ENCODE data around the gene STX5.
"Not testable (repeated sequence)": the region's sequence is repeated elsewhere in the genome, so short reads cannot be mapped to it uniquely, and the experiment has no call there.

STX5 gene

GRCh38 chr11:62828130-62828529, 3.7 kb downstream of the STX5 start:
- DNase-seq (ENCODE audit: low read depth): not testable (repeated sequence)

- DNase-seq (ENCODE audit: low read depth): no peak
Observed at GRCh38 chr11:62823677-62824076, 8.2 kb downstream of the STX5 start.

GRCh38 chr11:62817129-62817528, 14.7 kb downstream of the STX5 start:
- no peak for DNase-seq (ENCODE audit: low read depth)

- DNase-seq (ENCODE audit: low read depth): no peak
Observed at GRCh38 chr11:62816557-62816956, 15.3 kb downstream of the STX5 start.

GRCh38 chr11:62811659-62812058, 20.2 kb downstream of the STX5 start:
- DNase-seq (ENCODE audit: low read depth): no peak

GRCh38 chr11:62810748-62811147, 21.1 kb downstream of the STX5 start:
- no peak for DNase-seq (ENCODE audit: low read depth)

GRCh38 chr11:62806611-62807121, 25.2 kb downstream of the STX5 start:
- DNase-seq (ENCODE audit: low read depth): no peak

- DNase-seq (ENCODE audit: low read depth): no peak
Observed at GRCh38 chr11:62805961-62806441, 25.9 kb downstream of the STX5 start.

GRCh38 chr11:62805076-62805892, 26.6 kb downstream of the STX5 start, which contains the start of gene NXF1:
NXF1 (minus strand) TSS chr11:62805440; CDS start chr11:62805356, 84 bp downstream.
- no peak for DNase-seq (ENCODE audit: low read depth)

GRCh38 chr11:62804310-62805075, 27.4 kb downstream of the STX5 start:
- no peak for DNase-seq (ENCODE audit: low read depth)

GRCh38 chr11:62801071-62801470, 30.8 kb downstream of the STX5 start:
- DNase-seq (ENCODE audit: low read depth): no peak

- no peak for DNase-seq (ENCODE audit: low read depth)
Observed at GRCh38 chr11:62799486-62799885, 32.4 kb downstream of the STX5 start.

GRCh38 chr11:62796281-62796680, 35.6 kb downstream of the STX5 start:
- DNase-seq (ENCODE audit: low read depth): no peak

GRCh38 chr11:62794201-62794775, 37.6 kb downstream of the STX5 start:
- DNase-seq (ENCODE audit: low read depth): no peak

- no peak for DNase-seq (ENCODE audit: low read depth)
Observed at GRCh38 chr11:62792202-62792575, 39.7 kb downstream of the STX5 start.

GRCh38 chr11:62791501-62792201, 40.2 kb downstream of the STX5 start, which contains the start of gene TMEM223:
TMEM223 (minus strand) TSS chr11:62792006; CDS start chr11:62791994, 12 bp downstream.
- DNase-seq (ENCODE audit: low read depth): no peak

GRCh38 chr11:62789576-62789975, 42.3 kb downstream of the STX5 start:
- DNase-seq (ENCODE audit: low read depth): no peak

- DNase-seq (ENCODE audit: low read depth): no peak
Observed at GRCh38 chr11:62788991-62789390, 42.9 kb downstream of the STX5 start.

- peak; percentile 80 for DNase-seq (ENCODE audit: low read depth)
Observed at GRCh38 chr11:62787005-62787759, 44.7 kb downstream of the STX5 start, which contains the start of gene TMEM179B. TMEM179B (plus strand) TSS chr11:62787402; CDS start chr11:62787432, 30 bp downstream.

- DNase-seq (ENCODE audit: low read depth): peak; percentile 38
Observed at GRCh38 chr11:62786318-62787004, 45.4 kb downstream of the STX5 start.

All from GM04503 (cell line).